H9 (cell line): ENCODE results near the gene STOM. TPM values are rescaled to one million over a fixed set of nuclear protein-coding genes. Genes with fewer than 3 reads are reported as not detected.

ENCODE experiments used
- DNase-seq: peaks from one replicate; pipeline ENCODE4 v3.0.0-alpha.2; 2017
- H2AFZ ChIP-seq: one replicate; pipeline ENCODE4 v1.6.1; 2013; ENCODE audit warnings: mild to moderate bottlenecking, low read length, control low read depth, moderate library complexity
- H2AK5ac ChIP-seq: 2 replicates; pipeline ENCODE4 v1.6.1; 2013; ENCODE audit warnings: low read length, control low read depth, mixed read lengths; ENCODE audit not compliant: insufficient read length
- H2BK120ac ChIP-seq: one replicate; pipeline ENCODE4 v1.6.1; 2013; ENCODE audit warnings: low read depth, mild to moderate bottlenecking, low read length, control low read depth, inconsistent platforms; ENCODE audit not compliant: poor library complexity, severe bottlenecking
- H2BK12ac ChIP-seq: 2 replicates; pipeline ENCODE4 v1.6.1; 2013; ENCODE audit warnings: low read length, control low read depth, mixed read lengths, low read depth; ENCODE audit not compliant: insufficient read length
- H2BK15ac ChIP-seq: 2 replicates; pipeline ENCODE4 v1.6.1; 2013; ENCODE audit warnings: low read depth, low read length, control low read depth
- H2BK20ac ChIP-seq: one replicate; pipeline ENCODE4 v1.6.1; 2013; ENCODE audit warnings: low read depth, mild to moderate bottlenecking, low read length, control low read depth, inconsistent platforms; ENCODE audit not compliant: poor library complexity, severe bottlenecking
- H2BK5ac ChIP-seq: 2 replicates; pipeline ENCODE4 v1.6.1; 2013; ENCODE audit warnings: low read length, control low read depth, mixed read lengths; ENCODE audit not compliant: insufficient read length
- H3K14ac ChIP-seq: 2 replicates; pipeline ENCODE4 v1.6.1; 2013; ENCODE audit warnings: low read length, control low read depth; ENCODE audit not compliant: insufficient read depth
- H3K18ac ChIP-seq: 2 replicates; pipeline ENCODE4 v1.6.1; 2013; ENCODE audit warnings: low read depth, mild to moderate bottlenecking, mixed read lengths, low read length, control low read depth; ENCODE audit not compliant: insufficient read length
- H3K23ac ChIP-seq: 2 replicates; pipeline ENCODE4 v1.6.1; 2013; ENCODE audit warnings: low read length, control low read depth, mixed read lengths, low read depth; ENCODE audit not compliant: insufficient read length
- H3K23me2 ChIP-seq: 2 replicates; pipeline ENCODE4 v1.6.1; 2013; ENCODE audit warnings: low read depth, mild to moderate bottlenecking, mixed read lengths, low read length, control low read depth; ENCODE audit not compliant: insufficient read length, poor library complexity, severe bottlenecking
- H3K27ac ChIP-seq: 2 replicates; pipeline ENCODE4 v1.5.1; 2013; ENCODE audit warnings: low read length, control low read depth, mixed read lengths, low read depth; ENCODE audit not compliant: insufficient read length
- H3K27me3 ChIP-seq: 2 replicates; pipeline ENCODE4 v1.6.1; 2013; ENCODE audit warnings: low read length, control low read depth, inconsistent platforms; ENCODE audit not compliant: insufficient read depth
- H3K4ac ChIP-seq: 2 replicates; pipeline ENCODE4 v1.6.1; 2013; ENCODE audit warnings: low read depth, mild to moderate bottlenecking, control low read depth, inconsistent platforms, low read length, moderate library complexity
- H3K4me1 ChIP-seq: 2 replicates; pipeline ENCODE4 v1.6.1; 2013; ENCODE audit warnings: low read length, control low read depth, inconsistent platforms; ENCODE audit not compliant: insufficient read depth
- H3K4me2 ChIP-seq: 2 replicates; pipeline ENCODE4 v1.6.1; 2013; ENCODE audit warnings: low read length, control low read depth, mixed read lengths; ENCODE audit not compliant: insufficient read length, insufficient read depth
- H3K56ac ChIP-seq: 2 replicates; pipeline ENCODE4 v1.6.1; 2013; ENCODE audit warnings: low read depth, mild to moderate bottlenecking, mixed read lengths, low read length, control low read depth; ENCODE audit not compliant: insufficient read length
- H3K79me1 ChIP-seq: 2 replicates; pipeline ENCODE4 v1.6.1; 2013; ENCODE audit warnings: low read depth, mild to moderate bottlenecking, moderate library complexity, low read length, control low read depth, inconsistent platforms; ENCODE audit not compliant: insufficient read depth, poor library complexity, severe bottlenecking
- H3K79me2 ChIP-seq: 2 replicates; pipeline ENCODE4 v1.6.1; 2013; ENCODE audit warnings: low read length, control low read depth, inconsistent platforms; ENCODE audit not compliant: insufficient read depth
- H3K9ac ChIP-seq: 2 replicates; pipeline ENCODE4 v1.6.1; 2013; ENCODE audit warnings: low read length, control low read depth, mixed read lengths; ENCODE audit not compliant: insufficient read length; ENCODE audit errors: extremely low read depth
- H3K9me3 ChIP-seq: one replicate; pipeline ENCODE4 v1.6.1; 2013; ENCODE audit warnings: low read depth, low read length, inconsistent platforms; ENCODE audit not compliant: control insufficient read depth
- H3T11ph ChIP-seq: one replicate; pipeline ENCODE4 v1.6.1; 2013; ENCODE audit warnings: mild to moderate bottlenecking, low read length, control low read depth, inconsistent platforms
- H4K20me1 ChIP-seq: one replicate; pipeline ENCODE4 v1.6.1; 2013; ENCODE audit not compliant: control insufficient read depth, insufficient read length, insufficient read depth
- H4K5ac ChIP-seq: 2 replicates; pipeline ENCODE4 v1.6.1; 2013; ENCODE audit warnings: low read depth, mild to moderate bottlenecking, mixed read lengths, low read length, control low read depth; ENCODE audit not compliant: insufficient read length
- H4K8ac ChIP-seq: replicated peaks from 2 replicates; pipeline ENCODE4 v1.6.1; 2013; ENCODE audit warnings: low read length, control low read depth, mixed read lengths, low read depth; ENCODE audit not compliant: insufficient read length
- H4K91ac ChIP-seq: 2 replicates; pipeline ENCODE4 v1.6.1; 2013; ENCODE audit warnings: low read depth, mild to moderate bottlenecking, moderate library complexity, mixed read lengths, low read length, control low read depth; ENCODE audit not compliant: insufficient read length
- H3K27ac Mint-ChIP-seq, 3 experiments: 2 replicates in 2 of 3; 3 replicates in 1 of 3; pipeline ENCODE4 v1.8.0; 2020 to 2021; ENCODE audit warnings: mixed read lengths in 3 of 3, mild to moderate bottlenecking in 1 of 3, moderate library complexity in 1 of 3
- H3K27me3 Mint-ChIP-seq: 2 replicates; pipeline ENCODE4 v1.8.0; 2021; ENCODE audit warnings: low read depth, mild to moderate bottlenecking, moderate library complexity, mixed read lengths
- H3K36me3 Mint-ChIP-seq, 3 experiments: 2 replicates in 2 of 3; 3 replicates in 1 of 3; pipeline ENCODE4 v1.8.0; 2020 to 2021; ENCODE audit warnings: low read depth in 3 of 3, mixed read lengths in 3 of 3; ENCODE audit not compliant: insufficient read depth in 1 of 3
- H3K4me1 Mint-ChIP-seq, 2 experiments: 2 replicates each; pipeline ENCODE4 v1.8.0; 2020; ENCODE audit warnings: mixed read lengths in 2 of 2
- H3K4me3 Mint-ChIP-seq, 2 experiments: 2 replicates in 1 of 2; 3 replicates in 1 of 2; pipeline ENCODE4 v1.8.0; 2020 to 2021; ENCODE audit warnings: mild to moderate bottlenecking in 2 of 2, mixed read lengths in 2 of 2, moderate library complexity in 1 of 2
- H3K9me3 Mint-ChIP-seq, 2 experiments: 2 replicates in 1 of 2; 3 replicates in 1 of 2; pipeline ENCODE4 v1.8.0; 2020; ENCODE audit warnings: mild to moderate bottlenecking in 2 of 2, mixed read lengths in 2 of 2, moderate library complexity in 1 of 2
- WGBS: extraction: QIAGEN DNeasy Blood & Tissue Kit; methylation state at CpG from one replicate; pipeline ENCODE4 v1.1.7; 2013; ENCODE audit warnings: missing lambda C conversion rate, low lambda C conversion rate, mixed read lengths; ENCODE audit not compliant: insufficient read length; ENCODE audit errors: extremely low coverage; 5-methylcytosine and 5-hydroxymethylcytosine counted together
- total RNA-seq: library from RNA; stranded (reverse); gene quantifications from 2 replicates; pipeline ENCODE4 v1.2.1, GENCODE V29; 2021
- TF ChIP-seq, protein P1 (sequence below): fragments of 200-600 bp; sonication (generic); conservative IDR thresholded peaks from 3 replicates; pipeline ENCODE4 v1.8.0; 2021; ENCODE audit warnings: antibody characterized with exemption, mild to moderate bottlenecking

STOM gene
- total RNA-seq, 1 experiment from 2014 or later, result 15.3 TPM

DNA sequence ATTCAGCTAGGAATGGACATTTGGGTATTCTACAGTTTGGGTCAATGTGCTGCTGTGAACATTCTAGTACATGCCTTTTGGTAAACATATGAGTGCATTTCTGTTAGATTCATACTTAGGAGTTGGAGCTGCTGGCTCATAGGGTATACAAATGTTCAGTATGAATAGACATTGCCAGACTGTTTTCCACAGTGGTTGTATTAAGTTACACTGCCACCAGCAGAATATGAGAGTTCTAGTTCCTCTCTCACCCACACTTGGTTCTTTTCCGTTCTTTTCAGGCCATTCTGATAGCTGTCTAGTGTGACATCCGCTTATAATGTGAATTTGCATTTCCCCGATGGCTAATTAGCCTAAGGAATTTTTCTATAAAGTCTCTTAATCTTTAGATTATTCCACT, 25.0 kb downstream of the STOM start:
- H3K36me3 Mint-ChIP-seq, result peaks cover 0 to 5% (median 0%) of the 10 kb centered on the region in 3 experiments; a peak in 2 of 7 replicates
- H3K4me3 Mint-ChIP-seq, result no peak overlapping the region
- Histone ChIP-seq H2BK120ac (no peak overlapping the region), H4K91ac (no peak overlapping the region), H3K79me1 (no peaks in the 10 kb centered on the region), H2AFZ (no peak overlapping the region), H3K4ac (no peak overlapping the region), H3K27ac (no peak overlapping the region), H3K56ac (no peak overlapping the region), H2BK5ac (no peak overlapping the region), H3K18ac (no peak overlapping the region), H4K5ac (no peak overlapping the region), H2BK20ac (no peak overlapping the region), H2BK12ac (no peak overlapping the region), H3K4me2 (no peak overlapping the region), H4K20me1 (no peaks in the 10 kb centered on the region), H3K23me2 (no peaks in the 10 kb centered on the region), H3T11ph (no peak overlapping the region), H2AK5ac (no peak overlapping the region), H3K23ac (no peak overlapping the region), H4K8ac (no peak overlapping the region), H3K27me3 (no peaks in the 10 kb centered on the region), H2BK15ac (no peak overlapping the region), H3K9me3 (no peaks in the 10 kb centered on the region), H3K79me2 (no peaks in the 10 kb centered on the region), H3K9ac (no peak overlapping the region), H3K4me1 (no peaks in the 10 kb centered on the region), H3K14ac (no peak overlapping the region)
- WGBS, result no CpG with 5 or more reads among the region's 3 CpGs
- no peaks in the 10 kb centered on the region for H3K4me1 Mint-ChIP-seq
- no peaks in the 10 kb centered on the region for H3K27me3 Mint-ChIP-seq
- no peak overlapping the region for H3K27ac Mint-ChIP-seq
- TF ChIP-seq, protein P1, sequence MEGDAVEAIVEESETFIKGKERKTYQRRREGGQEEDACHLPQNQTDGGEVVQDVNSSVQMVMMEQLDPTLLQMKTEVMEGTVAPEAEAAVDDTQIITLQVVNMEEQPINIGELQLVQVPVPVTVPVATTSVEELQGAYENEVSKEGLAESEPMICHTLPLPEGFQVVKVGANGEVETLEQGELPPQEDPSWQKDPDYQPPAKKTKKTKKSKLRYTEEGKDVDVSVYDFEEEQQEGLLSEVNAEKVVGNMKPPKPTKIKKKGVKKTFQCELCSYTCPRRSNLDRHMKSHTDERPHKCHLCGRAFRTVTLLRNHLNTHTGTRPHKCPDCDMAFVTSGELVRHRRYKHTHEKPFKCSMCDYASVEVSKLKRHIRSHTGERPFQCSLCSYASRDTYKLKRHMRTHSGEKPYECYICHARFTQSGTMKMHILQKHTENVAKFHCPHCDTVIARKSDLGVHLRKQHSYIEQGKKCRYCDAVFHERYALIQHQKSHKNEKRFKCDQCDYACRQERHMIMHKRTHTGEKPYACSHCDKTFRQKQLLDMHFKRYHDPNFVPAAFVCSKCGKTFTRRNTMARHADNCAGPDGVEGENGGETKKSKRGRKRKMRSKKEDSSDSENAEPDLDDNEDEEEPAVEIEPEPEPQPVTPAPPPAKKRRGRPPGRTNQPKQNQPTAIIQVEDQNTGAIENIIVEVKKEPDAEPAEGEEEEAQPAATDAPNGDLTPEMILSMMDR, result no peak
- H3K9me3 Mint-ChIP-seq, result no peaks in the 10 kb centered on the region
- DNase-seq, result no peak
